HAP-1 (cell line): Measurements from ENCODE around the gene GREM2.

Source experiments
- DNase-seq, 2 experiments: peaks; one replicate each; pipeline ENCODE4 v3.0.0-alpha.2; 2016 to 2020; ENCODE audit warnings: low spot score in 2 of 2
- H3K27me3 ChIP-seq: fragments of 250-450 bp; sonication (Bioruptor Pico); 2 replicates; pipeline ENCODE4 v1.5.1; 2020; ENCODE audit warnings: low read depth, mild to moderate bottlenecking, moderate library complexity
- H3K36me3 ChIP-seq: fragments of 250-450 bp; sonication (Bioruptor Pico); replicated peaks from 2 replicates; pipeline ENCODE4 v1.5.1; 2020; ENCODE audit warnings: mild to moderate bottlenecking
- H3K4me1 ChIP-seq: fragments of 250-450 bp; sonication (Bioruptor Pico); 2 replicates; pipeline ENCODE4 v1.5.1; 2020; ENCODE audit warnings: mild to moderate bottlenecking
- H3K4me3 ChIP-seq: fragments of 250-450 bp; sonication (Bioruptor Pico); 2 replicates; pipeline ENCODE4 v1.5.1; 2020; ENCODE audit warnings: mild to moderate bottlenecking, moderate library complexity
- H3K9me3 ChIP-seq: fragments of 250-450 bp; sonication (Bioruptor Pico); 2 replicates; pipeline ENCODE4 v1.5.1; 2020; ENCODE audit warnings: mild to moderate bottlenecking, moderate library complexity
- in situ Hi-C: fragments of 300-500 bp; cut with MboI; formaldehyde crosslinking; loops from 3 replicates; pipeline ENCODE4 v1.14.3; 2020; ENCODE audit warnings: low sequenced_read_pairs, inconsistent platforms, mixed read lengths

Gene GREM2

DNA sequence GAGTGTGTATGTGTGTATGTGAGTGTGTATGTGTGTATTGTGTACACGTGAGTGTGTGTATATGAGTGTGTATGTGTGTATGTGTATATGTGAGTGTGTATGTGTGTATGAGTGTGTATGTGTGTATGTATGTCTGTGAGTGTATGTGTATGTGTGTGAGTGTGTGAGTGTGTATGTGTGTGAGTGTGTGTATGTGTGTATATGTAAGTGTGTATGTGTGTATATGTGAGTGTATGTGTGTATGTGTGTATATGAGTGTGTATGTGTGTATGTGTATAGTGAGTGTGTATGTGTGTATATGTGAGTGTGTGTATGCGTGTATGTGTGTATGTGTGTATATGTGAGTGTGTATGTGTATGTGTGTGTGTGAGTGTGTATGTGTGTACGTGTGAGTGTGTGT lies 49.2 kb downstream of the GREM2 start:
- Histone ChIP-seq H3K27me3 (no peaks in the 10 kb centered on the region), H3K4me3 (no peak overlapping the region), H3K36me3 (no peaks in the 10 kb centered on the region), H3K4me1 (no peaks in the 10 kb centered on the region), H3K9me3 (no peaks in the 10 kb centered on the region)
- DNase-seq: no peak
- in situ Hi-C loops: no loop called here

DNA sequence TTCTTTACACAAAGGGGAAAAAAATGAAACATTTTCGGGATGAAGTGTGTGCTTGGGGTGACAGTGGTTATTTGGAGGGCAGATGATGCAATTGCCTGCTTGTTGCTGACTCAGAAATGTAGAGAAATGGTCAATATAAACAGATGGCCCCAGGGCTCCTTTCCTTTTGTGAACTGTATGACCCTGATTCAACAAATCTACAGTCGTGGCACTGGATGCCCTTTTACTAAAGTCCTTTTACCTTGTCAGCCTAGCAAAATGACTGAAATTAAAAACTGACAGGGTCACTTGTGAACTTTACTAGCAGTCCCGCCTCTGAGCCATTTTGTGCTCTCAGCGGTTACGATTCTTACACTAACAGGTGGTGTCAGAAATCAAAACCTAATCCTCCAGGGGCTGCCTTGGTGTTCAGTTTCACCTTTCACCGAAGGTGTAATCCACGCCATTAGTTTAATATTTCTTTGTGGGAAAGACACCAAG lies 49.8 kb downstream of the GREM2 start:
- Histone ChIP-seq H3K36me3 (no peaks in the 10 kb centered on the region), H3K4me3 (no peak overlapping the region), H3K4me1 (no peaks in the 10 kb centered on the region), H3K27me3 (no peaks in the 10 kb centered on the region), H3K9me3 (no peaks in the 10 kb centered on the region)
- in situ Hi-C loops: no loop called here
- DNase-seq: no peak

DNA sequence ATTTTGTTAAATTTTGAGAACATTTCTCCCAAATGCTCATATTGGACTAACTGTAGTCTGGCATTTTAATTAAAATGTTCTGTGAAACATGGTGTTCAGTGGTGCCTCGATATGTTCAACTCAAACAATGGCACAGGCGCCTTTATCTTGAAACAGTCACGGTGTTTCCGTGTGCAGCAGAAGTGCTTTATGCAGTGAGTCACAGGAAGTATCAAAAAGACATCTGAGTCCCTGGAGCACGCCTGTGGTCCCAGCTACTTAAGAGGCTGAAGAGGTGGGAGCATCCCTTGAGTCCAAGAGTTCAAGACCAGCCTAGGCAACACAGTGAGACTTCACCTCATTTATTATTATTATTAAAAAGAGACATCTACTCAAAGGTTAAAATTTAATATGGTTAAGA lies 52.2 kb downstream of the GREM2 start:
- in situ Hi-C loops: no loop called here
- H3K4me1 ChIP-seq: no peaks in the 10 kb centered on the region
- no peak for DNase-seq
- H3K4me3 ChIP-seq: no peak overlapping the region
- H3K36me3 ChIP-seq: no peaks in the 10 kb centered on the region
- H3K9me3 ChIP-seq: no peaks in the 10 kb centered on the region
- no peaks in the 10 kb centered on the region; the same call in 1 of the 2 replicates for H3K27me3 ChIP-seq

DNA sequence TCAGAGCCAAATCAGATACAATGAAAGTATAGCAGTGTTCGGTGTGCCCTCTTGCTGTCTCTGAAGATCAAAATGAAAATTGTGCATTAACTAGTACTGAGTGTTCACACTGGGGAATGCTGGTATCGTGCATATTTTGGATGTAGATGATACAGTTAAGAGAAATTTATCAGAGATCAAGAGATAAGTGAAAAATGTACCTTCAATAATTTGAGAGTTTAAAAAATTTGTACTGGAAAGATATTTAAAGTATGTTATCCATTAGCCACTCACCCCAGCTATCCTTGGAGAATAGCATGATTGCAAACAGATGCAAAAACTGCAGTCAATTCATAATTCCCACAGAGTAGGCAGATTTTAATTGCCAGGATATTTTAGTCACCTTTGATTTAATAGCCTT lies 56.4 kb downstream of the GREM2 start:
- DNase-seq: no peak
- in situ Hi-C loops: no loop called here
- Histone ChIP-seq H3K9me3 (no peaks in the 10 kb centered on the region), H3K4me3 (no peak overlapping the region), H3K36me3 (no peaks in the 10 kb centered on the region), H3K27me3 (no peaks in the 10 kb centered on the region; the same call in 1 of the 2 replicates), H3K4me1 (no peaks in the 10 kb centered on the region)

DNA sequence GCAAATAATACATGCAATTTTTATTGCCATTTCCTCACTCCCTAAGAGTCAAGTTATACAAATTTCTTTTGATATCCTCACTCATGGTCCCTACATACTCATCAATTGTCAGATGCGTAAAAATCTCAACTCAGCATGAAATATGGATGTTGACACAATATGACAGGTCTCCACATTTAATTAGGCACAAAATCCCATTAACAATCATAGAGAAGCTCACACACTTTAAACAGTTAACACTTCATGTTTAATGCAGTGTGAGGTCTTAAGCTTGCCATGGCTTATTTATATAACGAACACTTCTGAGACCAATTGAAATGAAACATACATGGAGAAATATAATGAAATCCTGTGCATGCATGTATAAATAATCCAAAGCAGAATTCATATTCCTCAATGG lies 58.6 kb downstream of the GREM2 start:
- Histone ChIP-seq H3K4me1 (no peaks in the 10 kb centered on the region), H3K36me3 (no peaks in the 10 kb centered on the region), H3K4me3 (no peak overlapping the region), H3K27me3 (no peaks in the 10 kb centered on the region; the same call in 1 of the 2 replicates), H3K9me3 (no peaks in the 10 kb centered on the region)
- in situ Hi-C loops: no loop called here
- DNase-seq: no peak

DNA sequence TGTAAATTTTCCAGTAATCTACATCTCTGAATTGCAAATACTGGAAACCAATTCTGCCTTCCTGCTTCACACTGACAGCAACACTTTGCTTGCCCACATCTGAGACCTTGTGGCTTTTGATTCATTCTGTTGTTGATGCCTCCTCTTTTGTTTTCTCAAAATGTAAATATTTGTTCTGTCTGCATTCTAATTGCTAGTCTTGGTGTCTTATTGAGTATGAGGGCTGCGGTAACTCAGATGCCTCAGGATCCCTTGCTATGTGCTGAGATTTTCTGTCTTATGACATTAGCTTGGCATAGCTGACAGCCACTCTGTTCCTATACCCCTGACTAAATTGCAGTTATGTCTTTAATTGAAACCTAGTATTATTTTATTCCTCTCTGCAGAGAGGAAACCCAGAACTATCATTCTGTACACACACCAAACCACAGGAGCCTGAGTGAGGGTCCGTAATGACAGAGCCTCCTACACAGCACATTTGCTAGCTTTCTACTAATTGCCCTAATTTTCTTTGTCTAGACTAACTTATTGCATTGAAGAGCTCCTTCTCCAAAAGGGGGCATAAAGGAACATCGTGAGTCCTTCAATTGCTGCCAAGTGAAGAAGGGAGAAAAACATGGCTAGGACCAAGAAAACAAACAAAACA lies 72.1 kb downstream of the GREM2 start:
- in situ Hi-C loops: no loop called here
- DNase-seq: no peak
- Histone ChIP-seq H3K27me3 (no peaks in the 10 kb centered on the region), H3K4me3 (no peak overlapping the region), H3K36me3 (no peaks in the 10 kb centered on the region), H3K9me3 (no peaks in the 10 kb centered on the region), H3K4me1 (no peaks in the 10 kb centered on the region)

DNA sequence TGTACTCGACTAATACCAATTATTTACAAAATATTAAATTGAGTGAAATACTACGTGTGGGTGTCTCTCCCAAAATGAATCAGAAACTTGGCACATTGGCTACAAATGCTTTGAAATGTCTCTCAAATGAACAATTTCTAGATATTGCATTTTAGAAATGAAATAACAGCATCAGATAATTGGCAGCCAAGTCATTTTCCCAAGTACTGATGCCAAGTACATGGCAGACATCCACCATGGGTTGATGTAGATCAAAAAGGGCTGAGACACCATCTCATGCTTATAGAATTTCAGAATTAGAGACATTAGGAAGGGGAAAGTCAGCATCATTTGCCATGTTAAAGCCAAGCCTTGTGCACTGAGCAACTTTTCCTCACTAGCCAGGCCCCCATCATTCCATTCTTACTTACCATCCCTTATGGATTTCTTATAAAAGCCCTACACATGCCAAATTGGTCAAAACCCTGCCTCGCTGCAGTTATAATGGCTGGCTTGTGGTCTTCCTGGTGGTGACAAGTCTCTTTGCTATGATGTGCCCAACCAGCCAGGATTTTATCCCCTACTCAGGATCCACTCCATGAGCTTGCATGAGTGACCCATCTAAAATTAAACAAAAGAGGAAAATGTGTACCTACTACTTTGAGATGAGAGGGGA lies 73.1 kb downstream of the GREM2 start:
- Histone ChIP-seq H3K4me3 (no peak overlapping the region), H3K9me3 (no peaks in the 10 kb centered on the region), H3K4me1 (no peaks in the 10 kb centered on the region), H3K27me3 (no peaks in the 10 kb centered on the region), H3K36me3 (no peaks in the 10 kb centered on the region)
- DNase-seq: no peak
- in situ Hi-C loops: no loop called here

DNA sequence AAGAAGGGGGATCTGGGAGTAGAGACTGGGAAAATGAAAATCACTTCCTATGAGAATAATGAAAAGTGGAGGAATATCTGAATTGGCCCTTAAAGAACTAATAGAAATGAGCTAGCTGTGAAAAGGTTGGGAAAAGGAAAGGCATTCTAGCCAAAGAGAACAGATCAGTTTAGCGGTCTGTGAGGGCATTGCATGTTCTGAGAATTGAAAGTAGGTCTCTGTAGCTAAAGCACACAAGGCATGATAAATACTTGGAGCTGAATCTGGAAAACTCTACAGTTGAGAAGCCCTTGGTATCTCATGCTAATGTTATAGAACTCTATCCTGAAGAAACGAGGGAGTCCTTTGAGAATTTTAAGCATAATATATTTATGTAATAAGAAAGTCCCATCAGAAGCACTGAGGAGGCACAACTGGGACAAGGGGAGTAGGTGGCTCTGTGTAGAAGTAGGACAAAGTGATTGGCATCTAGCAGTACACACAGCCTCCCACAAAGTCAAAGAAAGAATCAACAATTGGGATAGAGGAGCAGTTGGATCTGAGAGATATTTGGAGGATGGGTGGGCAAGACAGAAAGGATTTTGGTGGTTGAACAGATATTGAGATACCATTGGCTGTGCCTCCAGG lies 78.7 kb downstream of the GREM2 start:
- H3K4me1 ChIP-seq: no peaks in the 10 kb centered on the region
- no peaks in the 10 kb centered on the region for H3K36me3 ChIP-seq
- H3K4me3 ChIP-seq: no peak overlapping the region
- H3K9me3 ChIP-seq: no peaks in the 10 kb centered on the region
- DNase-seq: no peak
- in situ Hi-C loops: no loop called here
- no peaks in the 10 kb centered on the region for H3K27me3 ChIP-seq

DNA sequence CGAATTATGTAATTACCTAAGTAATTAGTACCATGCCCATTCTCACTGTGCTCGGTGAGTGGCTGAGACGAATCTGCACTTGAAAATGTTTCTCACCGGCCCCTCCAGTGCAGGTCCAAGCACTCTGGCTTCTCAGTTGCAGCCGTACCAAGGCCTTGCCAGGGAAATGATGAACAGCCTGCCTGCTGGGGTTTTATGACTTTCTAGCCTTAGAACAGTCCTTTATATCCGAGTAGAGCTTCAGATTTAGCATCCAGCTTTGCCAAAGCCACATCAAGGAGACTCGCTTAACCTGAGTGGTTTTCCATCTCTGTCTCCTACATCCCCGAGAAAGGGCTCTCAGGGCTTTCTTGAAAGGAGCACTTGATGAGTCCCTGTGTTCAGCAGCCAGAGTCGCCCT lies 83.4 kb downstream of the GREM2 start:
- DNase-seq: no peak
- in situ Hi-C loops: no loop called here

DNA sequence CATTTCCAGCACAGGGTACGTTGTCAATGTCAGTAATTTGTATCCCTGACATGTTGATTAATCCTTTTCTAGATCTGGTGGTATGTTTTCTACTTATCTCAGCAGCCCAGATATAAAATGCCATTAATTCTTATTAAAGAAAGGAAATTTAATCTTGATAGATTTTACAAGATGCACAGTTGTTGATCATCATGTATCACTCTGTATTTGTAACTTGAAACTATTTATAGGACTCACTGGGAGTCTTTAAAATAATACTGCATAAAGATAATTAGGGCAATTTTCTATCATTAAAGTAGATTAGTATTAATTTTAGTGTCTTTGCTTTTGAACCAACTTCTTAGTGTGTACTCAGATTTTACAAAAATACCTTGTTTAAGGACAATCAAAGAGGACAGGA lies 84.9 kb downstream of the GREM2 start:
- Histone ChIP-seq H3K9me3 (no peaks in the 10 kb centered on the region), H3K27me3 (no peaks in the 10 kb centered on the region), H3K4me3 (no peak overlapping the region), H3K36me3 (no peaks in the 10 kb centered on the region), H3K4me1 (peaks cover 5% of the 10 kb centered on the region; the same call in 1 of the 2 replicates)
- in situ Hi-C loops: no loop called here
- no peak for DNase-seq

More for the DNA sequence above, 83.4 kb downstream of the GREM2 start:
- H3K36me3 ChIP-seq: no peaks in the 10 kb centered on the region
- H3K9me3 ChIP-seq: no peaks in the 10 kb centered on the region
- H3K4me1 ChIP-seq: peaks cover 5% of the 10 kb centered on the region; the same call in 1 of the 2 replicates
- H3K4me3 ChIP-seq: no peak overlapping the region
- no peaks in the 10 kb centered on the region for H3K27me3 ChIP-seq

DNA sequence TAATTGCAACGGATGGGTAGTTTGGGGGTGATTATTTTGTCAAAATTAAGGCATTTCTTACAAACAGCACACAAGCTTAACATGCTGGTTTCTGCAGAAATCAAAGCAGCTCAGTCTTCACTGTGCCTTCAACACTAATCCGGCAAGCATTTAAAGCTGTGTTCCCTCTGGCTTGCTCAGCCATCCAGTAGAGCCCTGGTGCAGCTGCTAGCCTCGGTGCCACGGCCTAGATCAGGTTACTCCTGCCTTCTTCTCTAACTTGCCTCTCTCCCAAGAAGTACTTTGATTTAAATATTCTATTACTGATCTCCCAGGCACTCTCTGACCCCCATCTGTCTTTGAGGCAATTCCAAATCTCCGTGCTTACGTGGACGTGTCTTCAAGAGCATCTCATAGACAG lies 85.6 kb downstream of the GREM2 start:
- peaks cover 5% of the 10 kb centered on the region; the same call in 1 of the 2 replicates for H3K4me1 ChIP-seq
- H3K36me3 ChIP-seq: no peaks in the 10 kb centered on the region
- no peak for DNase-seq
- no peaks in the 10 kb centered on the region for H3K9me3 ChIP-seq
- no peak overlapping the region for H3K4me3 ChIP-seq
- H3K27me3 ChIP-seq: no peaks in the 10 kb centered on the region
- in situ Hi-C loops: no loop called here

DNA sequence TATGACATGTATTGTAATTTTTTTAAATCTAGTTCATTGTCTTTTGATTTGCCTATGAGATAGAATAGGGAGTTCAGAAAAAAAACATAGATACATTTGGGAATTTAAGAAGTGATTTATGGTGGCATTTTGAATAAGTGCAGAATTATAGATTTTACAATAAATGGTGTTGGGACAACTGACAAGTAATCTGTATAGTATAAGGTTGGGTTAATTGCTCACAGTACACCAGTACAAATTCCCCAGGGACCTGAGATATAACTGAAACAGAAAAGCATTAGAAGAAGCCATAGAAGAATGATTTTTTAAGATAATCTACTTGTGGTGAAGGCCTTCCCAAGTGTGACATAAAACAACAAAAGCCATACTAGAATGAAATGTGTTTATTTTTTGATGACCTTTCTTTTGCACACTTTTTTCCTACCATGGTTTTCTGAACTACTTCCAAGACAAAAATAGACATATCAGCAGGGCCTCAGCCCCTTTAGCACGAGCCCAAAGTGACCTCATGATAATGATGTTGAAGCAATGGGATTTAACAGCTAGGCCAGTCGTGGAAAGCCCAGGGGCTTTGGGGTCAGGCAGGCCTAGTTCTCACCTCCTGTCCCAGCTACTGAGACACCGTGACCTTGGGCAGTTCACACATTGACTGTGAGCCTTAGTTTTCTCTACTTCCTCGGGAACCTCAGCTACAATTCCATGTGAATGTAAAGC lies 87.4 kb downstream of the GREM2 start:
- Histone ChIP-seq H3K4me3 (no peak overlapping the region), H3K27me3 (no peaks in the 10 kb centered on the region), H3K36me3 (no peaks in the 10 kb centered on the region), H3K9me3 (no peaks in the 10 kb centered on the region), H3K4me1 (peaks cover 5% of the 10 kb centered on the region; the same call in 1 of the 2 replicates)
- DNase-seq: no peak
- in situ Hi-C loops: no loop called here

DNA sequence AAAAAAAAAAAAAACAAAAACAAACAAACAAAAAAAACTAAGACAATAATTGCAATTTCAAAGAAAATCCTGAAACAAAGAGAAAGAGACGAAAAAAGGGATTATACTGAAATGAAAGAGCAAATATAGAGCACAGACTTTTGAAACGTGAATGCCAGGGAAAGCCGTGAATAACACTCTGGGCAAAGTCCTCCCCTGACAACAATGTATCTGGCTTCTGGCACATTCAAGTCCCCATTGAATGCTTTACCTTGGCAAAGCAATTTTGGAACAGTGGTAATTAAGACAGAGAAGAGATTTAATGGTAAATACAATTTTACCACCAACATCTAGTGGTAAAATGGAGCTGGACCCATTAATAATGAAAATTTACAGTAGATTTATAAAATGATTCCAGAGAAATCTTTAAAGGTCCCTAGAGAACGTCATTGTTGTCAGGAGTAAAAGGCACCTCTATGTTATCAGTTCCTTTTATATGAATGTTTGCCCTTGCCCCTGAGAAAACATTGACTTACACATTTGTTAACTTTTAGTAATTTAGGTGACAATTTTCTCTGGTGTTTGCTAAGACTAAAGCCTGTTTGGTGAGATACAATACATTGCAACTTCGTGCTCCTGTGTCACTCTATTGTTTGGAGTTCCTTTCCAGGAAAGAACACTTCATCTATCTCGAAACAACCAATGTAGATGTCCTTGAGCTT lies 89.7 kb downstream of the GREM2 start:
- no peaks in the 10 kb centered on the region for H3K36me3 ChIP-seq
- 0 out of 2 replicates have a peak, but pooled peaks cover 2% of the 10 kb centered on the region for H3K4me1 ChIP-seq
- no peak overlapping the region for H3K4me3 ChIP-seq
- no peaks in the 10 kb centered on the region for H3K27me3 ChIP-seq
- no peaks in the 10 kb centered on the region for H3K9me3 ChIP-seq
- no peak for DNase-seq
- in situ Hi-C loops: no loop called here
